Neural progenitor cell (in vitro differentiated cells): ENCODE data around the gene PPARG.

ENCODE experiments used
- CTCF ChIP-seq: fragments of 200-600 bp; sonication (generic); IDR thresholded peaks from 2 replicates; pipeline ENCODE4 v1.5.1; 2017; ENCODE audit warnings: antibody characterized with exemption, mild to moderate bottlenecking
- EZH2 ChIP-seq: fragments of 200-600 bp; sonication (generic); IDR thresholded peaks from 2 replicates; pipeline ENCODE4 v1.6.1; 2017; ENCODE audit warnings: antibody characterized with exemption, mild to moderate bottlenecking, moderate library complexity
- EZH2phosphoT487 ChIP-seq: fragments of 200-600 bp; sonication (generic); IDR thresholded peaks from 2 replicates; pipeline ENCODE4 v1.6.1; 2017; ENCODE audit warnings: antibody characterized with exemption

GRCh38 chr3:12463686-12464085 is 174.8 kb downstream of the PPARG start:
- TF ChIP-seq CTCF (no peak), EZH2 (no peak), EZH2phosphoT487 (no peak)
